DMS153 (cell line): ENCODE results near the gene USP43.

Experiments used
- DNase-seq: peaks from one replicate; lab custom pipeline; 2025; lab: John Stamatoyannopoulos, UW

Gene USP43

GRCh38 chr17:9666461-9667050 is 21.2 kb downstream of the USP43 start:
- DNase-seq, result no peak

- DNase-seq, result no peak
Measured at GRCh38 chr17:9668517-9668916, 23.2 kb downstream of the USP43 start.

- DNase-seq, result no peak
Measured at GRCh38 chr17:9669551-9670008, 24.3 kb downstream of the USP43 start.

- DNase-seq, result no peak
Measured at GRCh38 chr17:9670596-9670995, 25.3 kb downstream of the USP43 start.

- no peak for DNase-seq
Measured at GRCh38 chr17:9671559-9671958, 26.2 kb downstream of the USP43 start.

- no peak for DNase-seq
Measured at GRCh38 chr17:9672266-9672665, 26.9 kb downstream of the USP43 start.

GRCh38 chr17:9672691-9673090 is 27.4 kb downstream of the USP43 start:
- DNase-seq, result no peak

GRCh38 chr17:9676084-9676483 is 30.8 kb downstream of the USP43 start:
- no peak for DNase-seq

GRCh38 chr17:9676820-9677310 is 31.5 kb downstream of the USP43 start:
- no peak for DNase-seq

- no peak for DNase-seq
Measured at GRCh38 chr17:9677411-9677810, 32.1 kb downstream of the USP43 start.

- DNase-seq, result no peak
Measured at GRCh38 chr17:9677896-9678295, 32.6 kb downstream of the USP43 start.

GRCh38 chr17:9684955-9685621 is 39.8 kb downstream of the USP43 start:
- no peak for DNase-seq

- no peak for DNase-seq
Measured at GRCh38 chr17:9693755-9694154, 48.4 kb downstream of the USP43 start.

- DNase-seq, result no peak
Measured at GRCh38 chr17:9696279-9697044, 51.1 kb downstream of the USP43 start.

GRCh38 chr17:9700136-9700535 is 54.8 kb downstream of the USP43 start:
- no peak for DNase-seq

- no peak for DNase-seq
Measured at GRCh38 chr17:9700754-9701476, 55.6 kb downstream of the USP43 start.

GRCh38 chr17:9702482-9702881 is 57.2 kb downstream of the USP43 start:
- no peak for DNase-seq

- DNase-seq, result no peak
Measured at GRCh38 chr17:9702914-9703780, 57.8 kb downstream of the USP43 start.

- no peak for DNase-seq
Measured at GRCh38 chr17:9703781-9704082, 58.4 kb downstream of the USP43 start.

GRCh38 chr17:9705745-9706144 is 60.4 kb downstream of the USP43 start:
- no peak for DNase-seq

- DNase-seq, result no peak
Measured at GRCh38 chr17:9707948-9708347, 62.6 kb downstream of the USP43 start.

GRCh38 chr17:9714801-9715200 is 69.5 kb downstream of the USP43 start:
- DNase-seq, result no peak
